Colonic mucosa (tissue), 4 donors: ENCODE measurements around the gene RPS6KA3. TPM values are rescaled to one million over a fixed set of nuclear protein-coding genes. Genes with fewer than 3 reads are reported as not detected.

ENCODE experiments used
- DNase-seq: peaks from one replicate; pipeline ENCODE4 v3.0.0-alpha.2; 2020
- H3K27ac ChIP-seq: fragments of 200-600 bp; one replicate; pipeline ENCODE4 v1.8.0; 2021
- H3K27me3 ChIP-seq: fragments of 200-600 bp; one replicate; pipeline ENCODE4 v1.8.0; 2021
- H3K36me3 ChIP-seq: fragments of 200-600 bp; one replicate; pipeline ENCODE4 v1.8.0; 2021
- H3K4me1 ChIP-seq: fragments of 200-600 bp; one replicate; pipeline ENCODE4 v1.8.0; 2021; ENCODE audit warnings: mild to moderate bottlenecking
- H3K4me3 ChIP-seq: fragments of 200-600 bp; one replicate; pipeline ENCODE4 v1.8.0; 2021
- H3K9ac ChIP-seq, 2 donors: one replicate each; pipeline ENCODE4 v1.7.0; 2013; ENCODE audit warnings: control low read depth in 2 of 2, low read depth in 2 of 2, low read length in 2 of 2
- H3K9me3 ChIP-seq: fragments of 200-600 bp; one replicate; pipeline ENCODE4 v1.8.0; 2021
- intact Hi-C: fragments of 100-400 bp; cut with DNase I; formaldehyde crosslinking; loops from one replicate; pipeline ENCODE4 v1.14.1; 2022
- total RNA-seq, 2 donors: library from RNA; stranded (reverse); fragmentation: NEBNext Ultra II Directional in 1 of 2; extraction: Animal tissue kit (Norgen Biotek cat#: 25700) in 1 of 2; gene quantifications; one replicate each; pipeline ENCODE4 v1.2.1, GENCODE V29; 2021
- TF ChIP-seq, protein P1 (sequence below): fragments of 200-600 bp; IDR thresholded peaks from one replicate; pipeline ENCODE4 v1.8.0; 2022; ENCODE audit warnings: antibody characterized with exemption, mild to moderate bottlenecking
- donor health status: healthy.
- donor health status: DM: no; HTN: no; CAD: no.
- donor health status: DM: no; HTN: no; CAD: no.

The RPS6KA3 gene
- total RNA-seq, 2 donors from 2014 or later: 77.0 to 110 TPM

GRCh38 chrX:20270562-20270890, 3.8 kb upstream of the RPS6KA3 start:
- DNase-seq: no peak
- no peak overlapping the region for H3K9ac ChIP-seq

DNA sequence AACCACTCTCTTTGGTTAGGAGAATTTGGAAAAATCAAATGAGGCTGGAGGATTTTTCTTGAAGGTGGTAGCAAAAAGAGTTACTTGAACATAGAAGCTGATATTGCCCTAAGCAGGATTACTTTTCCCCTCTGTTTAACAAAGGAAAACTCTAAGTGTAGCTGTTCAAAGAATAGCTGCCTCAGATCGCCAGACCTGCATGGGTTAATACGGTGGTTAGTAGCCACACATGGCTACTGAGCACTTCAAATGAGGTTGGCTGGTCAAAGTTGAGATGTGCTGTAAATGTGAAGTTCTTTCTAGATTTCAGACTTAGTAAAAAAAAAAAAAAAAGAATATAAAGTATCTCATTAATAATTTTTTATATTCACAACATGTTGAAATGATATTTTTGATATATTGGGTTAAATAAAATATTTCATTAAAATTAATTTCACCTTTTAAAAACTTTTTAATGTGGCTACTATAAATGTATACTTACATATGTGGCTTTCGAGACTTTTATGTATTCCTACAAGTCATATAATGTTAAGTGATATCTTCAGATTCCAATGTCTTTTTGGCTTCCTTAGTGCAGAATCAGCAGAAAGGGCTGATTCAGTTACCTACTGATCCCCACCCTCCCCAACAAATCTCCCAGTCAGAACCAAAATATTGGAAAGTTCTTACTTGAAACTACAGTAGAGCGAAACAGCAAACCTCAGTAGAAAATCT, 3.3 kb upstream of the RPS6KA3 start:
- intact Hi-C loops: no loop called here
- no peak for DNase-seq
- Histone ChIP-seq H3K27ac (no peak overlapping the region), H3K4me3 (no peak overlapping the region), H3K9me3 (no peaks in the 10 kb centered on the region), H3K36me3 (no peaks in the 10 kb centered on the region), H3K9ac (no peak overlapping the region), H3K27me3 (no peaks in the 10 kb centered on the region), H3K4me1 (no peaks in the 10 kb centered on the region)
- TF ChIP-seq, protein P1, sequence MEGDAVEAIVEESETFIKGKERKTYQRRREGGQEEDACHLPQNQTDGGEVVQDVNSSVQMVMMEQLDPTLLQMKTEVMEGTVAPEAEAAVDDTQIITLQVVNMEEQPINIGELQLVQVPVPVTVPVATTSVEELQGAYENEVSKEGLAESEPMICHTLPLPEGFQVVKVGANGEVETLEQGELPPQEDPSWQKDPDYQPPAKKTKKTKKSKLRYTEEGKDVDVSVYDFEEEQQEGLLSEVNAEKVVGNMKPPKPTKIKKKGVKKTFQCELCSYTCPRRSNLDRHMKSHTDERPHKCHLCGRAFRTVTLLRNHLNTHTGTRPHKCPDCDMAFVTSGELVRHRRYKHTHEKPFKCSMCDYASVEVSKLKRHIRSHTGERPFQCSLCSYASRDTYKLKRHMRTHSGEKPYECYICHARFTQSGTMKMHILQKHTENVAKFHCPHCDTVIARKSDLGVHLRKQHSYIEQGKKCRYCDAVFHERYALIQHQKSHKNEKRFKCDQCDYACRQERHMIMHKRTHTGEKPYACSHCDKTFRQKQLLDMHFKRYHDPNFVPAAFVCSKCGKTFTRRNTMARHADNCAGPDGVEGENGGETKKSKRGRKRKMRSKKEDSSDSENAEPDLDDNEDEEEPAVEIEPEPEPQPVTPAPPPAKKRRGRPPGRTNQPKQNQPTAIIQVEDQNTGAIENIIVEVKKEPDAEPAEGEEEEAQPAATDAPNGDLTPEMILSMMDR: no peak

More at GRCh38 chrX:20270562-20270890, 3.8 kb upstream of the RPS6KA3 start:
- H3K27ac ChIP-seq: no peak overlapping the region
- TF ChIP-seq, protein P1: no peak
- H3K36me3 ChIP-seq: no peaks in the 10 kb centered on the region
- H3K27me3 ChIP-seq: no peaks in the 10 kb centered on the region
- no peaks in the 10 kb centered on the region for H3K9me3 ChIP-seq
- H3K4me3 ChIP-seq: no peak overlapping the region
- intact Hi-C loops: no loop called here
- no peaks in the 10 kb centered on the region for H3K4me1 ChIP-seq

GRCh38 chrX:20267931-20268701, 1.4 kb upstream of the RPS6KA3 start:
- Histone ChIP-seq H3K27me3 (no peaks in the 10 kb centered on the region), H3K27ac (peak overlapping the region; percentile 73), H3K4me3 (peak overlapping the region; percentile 52), H3K9ac (peak overlapping the region; percentile 19 to 78), H3K9me3 (no peaks in the 10 kb centered on the region), H3K4me1 (no peaks in the 10 kb centered on the region), H3K36me3 (no peaks in the 10 kb centered on the region)
- DNase-seq: peak; percentile 51
- intact Hi-C loops: no loop called here
- TF ChIP-seq, protein P1: no peak

- peak overlapping the region; percentile 52 for H3K4me3 ChIP-seq
- H3K9me3 ChIP-seq: no peaks in the 10 kb centered on the region
- no peaks in the 10 kb centered on the region for H3K27me3 ChIP-seq
- TF ChIP-seq, protein P1: no peak
- peak overlapping the region; percentile 73 for H3K27ac ChIP-seq
- DNase-seq: no peak
- H3K36me3 ChIP-seq: no peaks in the 10 kb centered on the region
- H3K9ac ChIP-seq: peak overlapping the region; percentile 78 to 88
- H3K4me1 ChIP-seq: no peaks in the 10 kb centered on the region
- intact Hi-C loops: no loop called here
These were observed 860 bp upstream of the RPS6KA3 start for GRCh38 chrX:20267607-20267930.

DNA sequence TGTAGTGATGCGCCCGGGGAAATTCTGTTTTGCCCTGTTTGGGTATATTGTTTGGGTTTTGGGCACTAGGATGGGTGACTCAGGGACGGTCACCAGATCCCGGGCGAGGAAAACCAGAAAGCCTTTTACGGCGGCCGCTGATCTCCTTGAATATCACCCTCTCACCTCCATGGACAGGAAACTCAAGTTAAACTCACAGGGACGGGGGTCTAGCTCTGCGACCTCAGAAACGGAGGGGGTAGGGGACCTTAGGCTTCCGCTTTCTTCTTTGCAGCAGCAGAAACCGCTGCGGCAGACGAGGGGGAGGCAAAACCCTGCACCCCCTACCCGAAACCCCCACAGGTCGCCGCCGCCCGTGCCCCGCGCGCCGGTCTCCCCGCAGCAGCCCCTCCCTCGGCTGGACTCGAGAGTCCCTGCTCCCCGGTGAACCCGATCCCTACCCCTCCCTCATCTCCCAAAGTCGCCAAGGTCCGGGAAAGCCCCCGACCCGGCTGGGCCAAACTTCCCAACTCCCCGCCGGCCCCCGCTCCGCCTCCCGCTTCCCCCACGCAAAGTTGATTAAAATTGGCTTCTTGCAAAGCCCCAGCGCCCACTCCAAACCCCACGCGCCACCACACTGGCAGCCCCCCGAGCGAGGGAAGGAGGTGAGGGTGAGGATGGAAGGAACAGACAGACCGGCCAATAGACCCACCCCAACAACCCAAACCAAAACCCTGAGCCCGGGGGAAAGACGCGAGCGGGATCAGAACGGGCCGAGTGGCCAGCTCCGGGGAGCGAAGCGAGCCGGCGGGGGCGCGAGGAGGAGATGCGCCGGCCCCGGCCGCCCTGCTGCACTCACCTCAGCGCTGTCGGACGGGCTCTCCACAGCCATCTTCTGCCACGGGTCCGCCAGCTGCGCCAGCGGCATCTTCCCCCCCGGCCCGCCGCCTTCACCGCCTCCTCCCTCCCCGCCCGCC, 705 bp downstream of the RPS6KA3 start:
- TF ChIP-seq, protein P1: no peak
- Histone ChIP-seq H3K27me3 (no peaks in the 10 kb centered on the region), H3K27ac (peak overlapping the region; percentile 76), H3K9me3 (no peaks in the 10 kb centered on the region), H3K36me3 (no peaks in the 10 kb centered on the region), H3K4me3 (peak overlapping the region; percentile 52), H3K9ac (peak overlapping the region; percentile 54 to 73), H3K4me1 (no peaks in the 10 kb centered on the region)
- intact Hi-C loops: no loop called here
- peak; percentile 27 for DNase-seq
